ENCODE results near the gene CBR3. TPM values are rescaled to one million over a fixed set of nuclear protein-coding genes. Genes with fewer than 3 reads are reported as not detected.
"Not testable (repeated sequence)": the region's sequence is repeated elsewhere in the genome, so short reads cannot be mapped to it uniquely, and the experiment has no call there.

The CBR3 gene
- total RNA-seq, result 4.1 TPM

- Histone ChIP-seq H3K9me3 (ENCODE audit: low read depth, low read length) (no peaks in the 10 kb centered on the region), H3K27me3 (ENCODE audit: insufficient read depth, low read length) (peaks cover 5% of the 10 kb centered on the region), H3K4me1 (ENCODE audit: insufficient read depth, low read length) (peaks cover 32% of the 10 kb centered on the region), H3K4me3 (ENCODE audit: low read length) (peak within 1 kb of the TSS; percentile 71)
Measured at GRCh38 chr21:36134803-36135390, at the start of gene CBR3. TSS of gene CBR3 (plus strand) at chr21:36135079. CDS start at chr21:36135193, 114 bp downstream.

- Histone ChIP-seq H3K27me3 (ENCODE audit: insufficient read depth, low read length) (no peaks in the 10 kb centered on the region), H3K9me3 (ENCODE audit: low read depth, low read length) (no peaks in the 10 kb centered on the region), H3K4me1 (ENCODE audit: insufficient read depth, low read length) (no peaks in the 10 kb centered on the region), H3K4me3 (ENCODE audit: low read length) (no peak overlapping the region)
Measured at GRCh38 chr21:36087362-36088138, 47.3 kb upstream of the CBR3 start.

- peaks cover 12% of the 10 kb centered on the region for H3K9me3 ChIP-seq (ENCODE audit: low read depth, low read length)
- H3K4me1 ChIP-seq (ENCODE audit: insufficient read depth, low read length), result no peaks in the 10 kb centered on the region
- H3K27me3 ChIP-seq (ENCODE audit: insufficient read depth, low read length), result no peaks in the 10 kb centered on the region
- H3K4me3 ChIP-seq (ENCODE audit: low read length), result no peak overlapping the region
Measured at GRCh38 chr21:36089946-36090345, 44.9 kb upstream of the CBR3 start.

- peaks cover 12% of the 10 kb centered on the region for H3K9me3 ChIP-seq (ENCODE audit: low read depth, low read length)
- no peak overlapping the region for H3K4me3 ChIP-seq (ENCODE audit: low read length)
- H3K27me3 ChIP-seq (ENCODE audit: insufficient read depth, low read length), result no peaks in the 10 kb centered on the region
- H3K4me1 ChIP-seq (ENCODE audit: insufficient read depth, low read length), result no peaks in the 10 kb centered on the region
Measured at GRCh38 chr21:36092681-36093080, 42.2 kb upstream of the CBR3 start.

GRCh38 chr21:36093512-36093911 is 41.4 kb upstream of the CBR3 start:
- Histone ChIP-seq H3K4me1 (ENCODE audit: insufficient read depth, low read length) (no peaks in the 10 kb centered on the region), H3K4me3 (ENCODE audit: low read length) (no peak overlapping the region), H3K27me3 (ENCODE audit: insufficient read depth, low read length) (no peaks in the 10 kb centered on the region), H3K9me3 (ENCODE audit: low read depth, low read length) (peaks cover 12% of the 10 kb centered on the region)

- H3K4me3 ChIP-seq (ENCODE audit: low read length), result no peak overlapping the region
- H3K9me3 ChIP-seq (ENCODE audit: low read depth, low read length), result peaks cover 12% of the 10 kb centered on the region
- H3K4me1 ChIP-seq (ENCODE audit: insufficient read depth, low read length), result no peaks in the 10 kb centered on the region
- no peaks in the 10 kb centered on the region for H3K27me3 ChIP-seq (ENCODE audit: insufficient read depth, low read length)
Measured at GRCh38 chr21:36096398-36097290, 38.2 kb upstream of the CBR3 start.

GRCh38 chr21:36097427-36098181 is 37.3 kb upstream of the CBR3 start:
- Histone ChIP-seq H3K4me1 (ENCODE audit: insufficient read depth, low read length) (no peaks in the 10 kb centered on the region), H3K9me3 (ENCODE audit: low read depth, low read length) (peaks cover 12% of the 10 kb centered on the region), H3K27me3 (ENCODE audit: insufficient read depth, low read length) (no peaks in the 10 kb centered on the region), H3K4me3 (ENCODE audit: low read length) (no peak overlapping the region)

GRCh38 chr21:36098182-36098532 is 36.7 kb upstream of the CBR3 start:
- H3K27me3 ChIP-seq (ENCODE audit: insufficient read depth, low read length), result no peaks in the 10 kb centered on the region
- H3K9me3 ChIP-seq (ENCODE audit: low read depth, low read length), result peaks cover 10% of the 10 kb centered on the region
- H3K4me3 ChIP-seq (ENCODE audit: low read length), result no peak overlapping the region
- H3K4me1 ChIP-seq (ENCODE audit: insufficient read depth, low read length), result no peaks in the 10 kb centered on the region

GRCh38 chr21:36099000-36099399 is 35.9 kb upstream of the CBR3 start:
- Histone ChIP-seq H3K27me3 (ENCODE audit: insufficient read depth, low read length) (no peaks in the 10 kb centered on the region), H3K4me1 (ENCODE audit: insufficient read depth, low read length) (no peaks in the 10 kb centered on the region), H3K9me3 (ENCODE audit: low read depth, low read length) (peaks cover 1% of the 10 kb centered on the region), H3K4me3 (ENCODE audit: low read length) (no peak overlapping the region)

- H3K27me3 ChIP-seq (ENCODE audit: insufficient read depth, low read length); H3K4me1 ChIP-seq (ENCODE audit: insufficient read depth, low read length); H3K4me3 ChIP-seq (ENCODE audit: low read length); H3K9me3 ChIP-seq (ENCODE audit: low read depth, low read length): not testable (repeated sequence)
Measured at GRCh38 chr21:36099695-36100211, 35.1 kb upstream of the CBR3 start.

- peaks cover 15% of the 10 kb centered on the region for H3K27me3 ChIP-seq (ENCODE audit: insufficient read depth, low read length)
- H3K9me3 ChIP-seq (ENCODE audit: low read depth, low read length), result no peaks in the 10 kb centered on the region
- H3K4me3 ChIP-seq (ENCODE audit: low read length), result no peak overlapping the region
- H3K4me1 ChIP-seq (ENCODE audit: insufficient read depth, low read length), result peaks cover 7% of the 10 kb centered on the region
Measured at GRCh38 chr21:36100971-36101641, 33.8 kb upstream of the CBR3 start.

- Histone ChIP-seq H3K9me3 (ENCODE audit: low read depth, low read length) (no peaks in the 10 kb centered on the region), H3K4me3 (ENCODE audit: low read length) (no peak overlapping the region), H3K4me1 (ENCODE audit: insufficient read depth, low read length) (peaks cover 7% of the 10 kb centered on the region), H3K27me3 (ENCODE audit: insufficient read depth, low read length) (peaks cover 21% of the 10 kb centered on the region)
Measured at GRCh38 chr21:36103434-36103833, 31.4 kb upstream of the CBR3 start.

GRCh38 chr21:36104317-36105300 is 30.3 kb upstream of the CBR3 start:
- H3K27me3 ChIP-seq (ENCODE audit: insufficient read depth, low read length), result peaks cover 21% of the 10 kb centered on the region
- H3K4me1 ChIP-seq (ENCODE audit: insufficient read depth, low read length), result peaks cover 7% of the 10 kb centered on the region
- H3K9me3 ChIP-seq (ENCODE audit: low read depth, low read length), result no peaks in the 10 kb centered on the region
- no peak overlapping the region for H3K4me3 ChIP-seq (ENCODE audit: low read length)

Measured in mononuclear cell (primary cell).